SW480 (cell line): ENCODE results near the gene PPP2R5E.
"Not testable (repeated sequence)": the region's sequence is repeated elsewhere in the genome, so short reads cannot be mapped to it uniquely, and the experiment has no call there.

ENCODE experiments used
- DNase-seq: peaks from one replicate; pipeline ENCODE4 v3.0.0-alpha.2; 2016; ENCODE audit warnings: low spot score

PPP2R5E gene

GRCh38 chr14:63543000-63543825, at the start of gene PPP2R5E:
TSS of gene PPP2R5E (minus strand) at chr14:63543377. CDS start at chr14:63539685, 3,692 bp downstream.
- peak; percentile 98 for DNase-seq

- not testable (repeated sequence) for DNase-seq
Observed at GRCh38 chr14:63583046-63583445, 39.9 kb upstream of the PPP2R5E start.

- DNase-seq = no peak
Observed at GRCh38 chr14:63581491-63581890, 38.3 kb upstream of the PPP2R5E start.

- no peak for DNase-seq
Observed at GRCh38 chr14:63578300-63578699, 35.1 kb upstream of the PPP2R5E start.

- no peak for DNase-seq
Observed at GRCh38 chr14:63573581-63573980, 30.4 kb upstream of the PPP2R5E start.

- DNase-seq = no peak
Observed at GRCh38 chr14:63565448-63565847, 22.3 kb upstream of the PPP2R5E start.

- DNase-seq = no peak
Observed at GRCh38 chr14:63564318-63564717, 21.1 kb upstream of the PPP2R5E start.

- no peak for DNase-seq
Observed at GRCh38 chr14:63563370-63564026, 20.3 kb upstream of the PPP2R5E start.

GRCh38 chr14:63562405-63562804, 19.2 kb upstream of the PPP2R5E start:
- no peak for DNase-seq

GRCh38 chr14:63555572-63555971, 12.4 kb upstream of the PPP2R5E start:
- no peak for DNase-seq

GRCh38 chr14:63551332-63551731, 8.2 kb upstream of the PPP2R5E start:
- DNase-seq = no peak

GRCh38 chr14:63547798-63548335, 4.7 kb upstream of the PPP2R5E start:
- DNase-seq = no peak

- no peak for DNase-seq
Observed at GRCh38 chr14:63545431-63545830, 2.3 kb upstream of the PPP2R5E start.

- peak; percentile 17 for DNase-seq
Observed at GRCh38 chr14:63544591-63545299, 1.6 kb upstream of the PPP2R5E start.

- DNase-seq = no peak
Observed at GRCh38 chr14:63543826-63544406, 739 bp upstream of the PPP2R5E start.

- peak; percentile 27 for DNase-seq
Observed at GRCh38 chr14:63542231-63542999, 762 bp downstream of the PPP2R5E start.

- DNase-seq = no peak
Observed at GRCh38 chr14:63535918-63536317, 7.3 kb downstream of the PPP2R5E start.

GRCh38 chr14:63533474-63533873, 9.7 kb downstream of the PPP2R5E start:
- DNase-seq = no peak

- no peak for DNase-seq
Observed at GRCh38 chr14:63524537-63525155, 18.5 kb downstream of the PPP2R5E start.

GRCh38 chr14:63523735-63524426, 19.3 kb downstream of the PPP2R5E start:
- DNase-seq = no peak
